GM23248 (cell line): ENCODE measurements around the gene SERPINA5.

Source experiments
- EZH2 ChIP-seq: fragments of 200-600 bp; sonication (generic); IDR thresholded peaks from 2 replicates; pipeline ENCODE4 v1.6.1; 2018; ENCODE audit warnings: antibody characterized with exemption, mild to moderate bottlenecking; ENCODE audit not compliant: insufficient read depth, poor library complexity, severe bottlenecking
- EZH2phosphoT487 ChIP-seq: fragments of 200-600 bp; sonication (generic); IDR thresholded peaks from 2 replicates; pipeline ENCODE4 v1.6.1; 2018; ENCODE audit warnings: antibody characterized with exemption, moderate library complexity, mild to moderate bottlenecking, low read depth; ENCODE audit not compliant: insufficient read depth

- TF ChIP-seq EZH2 = no peak
- no peak for TF ChIP-seq EZH2phosphoT487
Measured at GRCh38 chr14:94584591-94585280, 3.5 kb downstream of the SERPINA5 start.
